ENCODE measurements around the gene NTM.

Gene NTM

GRCh38 chr11:132263241-132263640, 892.8 kb downstream of the NTM start:
- DNase-seq: no peak

GRCh38 chr11:132263875-132264274, 893.5 kb downstream of the NTM start:
- DNase-seq: no peak

DNA sequence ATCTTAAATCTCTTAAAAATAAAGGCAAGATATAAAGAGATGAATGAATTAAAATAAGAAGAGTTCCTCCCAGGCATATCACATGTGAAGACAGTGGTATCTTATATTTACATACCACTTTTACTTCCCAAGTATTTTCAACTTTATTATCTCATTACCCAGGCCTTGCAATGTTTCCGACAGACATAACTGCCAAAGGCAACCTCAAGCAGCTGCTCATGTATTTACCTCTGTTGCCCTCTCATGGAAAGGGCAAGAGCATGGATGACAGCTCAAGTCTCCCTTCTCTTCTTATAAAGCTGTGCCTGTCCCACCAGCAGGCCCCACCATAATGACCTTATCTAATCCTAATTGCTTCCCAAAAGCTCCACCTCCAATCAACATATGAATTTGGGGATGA, 894.2 kb downstream of the NTM start:
- no peak for DNase-seq

- no peak for DNase-seq
These were observed 908.6 kb downstream of the NTM start for GRCh38 chr11:132278801-132279574.

- DNase-seq: no peak
These were observed 913.6 kb downstream of the NTM start for GRCh38 chr11:132284048-132284447.

GRCh38 chr11:132284611-132285010, 914.2 kb downstream of the NTM start:
- DNase-seq: no peak

- DNase-seq: no peak
These were observed 915.2 kb downstream of the NTM start for GRCh38 chr11:132285631-132286030.

GRCh38 chr11:132286106-132286505, 915.7 kb downstream of the NTM start:
- no peak for DNase-seq

DNA sequence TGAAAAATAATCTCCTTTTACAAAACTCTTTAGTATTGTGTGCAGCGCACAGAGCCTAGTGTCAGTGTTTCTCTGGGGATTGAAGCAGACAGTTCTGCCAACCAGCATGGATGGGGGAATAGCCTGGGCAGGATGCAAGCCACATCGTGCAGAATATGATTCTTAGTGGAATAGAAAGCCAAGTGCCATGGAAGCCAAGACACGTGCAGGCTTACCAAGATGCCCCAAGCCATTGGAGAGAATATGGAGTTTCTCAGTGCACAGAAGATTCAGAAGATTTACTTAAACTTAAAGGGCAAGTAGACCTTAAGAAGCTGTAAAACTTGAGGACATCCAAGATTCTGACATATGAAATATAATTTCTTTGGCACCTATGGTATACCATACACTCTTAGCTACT, 917.6 kb downstream of the NTM start:
- DNase-seq: no peak

GRCh38 chr11:132289590-132290256, 919.3 kb downstream of the NTM start:
- DNase-seq: no peak

GRCh38 chr11:132293586-132293985, 923.2 kb downstream of the NTM start:
- DNase-seq: no peak

- no peak for DNase-seq
These were observed 926.7 kb downstream of the NTM start for GRCh38 chr11:132296946-132297610.

DNA sequence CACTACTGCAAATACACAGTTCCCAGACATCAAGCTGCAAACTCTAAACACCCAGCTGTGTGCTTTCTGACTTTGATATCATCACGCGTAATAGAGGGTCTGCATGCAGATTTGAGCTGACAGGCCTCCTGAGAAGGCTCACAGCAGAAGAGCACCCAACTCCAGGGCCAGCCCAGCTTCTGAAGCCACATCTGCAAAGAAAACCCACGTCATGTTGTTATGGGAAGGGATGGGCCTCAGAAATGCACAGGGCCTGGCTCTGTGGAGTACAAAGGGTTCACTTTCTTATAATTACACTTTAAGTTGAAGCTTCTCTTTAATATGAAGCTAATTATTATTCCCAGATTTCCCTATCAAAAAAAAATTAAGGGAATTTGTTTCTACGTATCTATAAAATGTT, 927.9 kb downstream of the NTM start:
- no peak for DNase-seq

- DNase-seq: no peak
These were observed 929.9 kb downstream of the NTM start for GRCh38 chr11:132300283-132300682.

GRCh38 chr11:132301465-132301864, 931.0 kb downstream of the NTM start:
- DNase-seq: no peak

GRCh38 chr11:132301900-132302299, 931.5 kb downstream of the NTM start:
- DNase-seq: no peak

DNA sequence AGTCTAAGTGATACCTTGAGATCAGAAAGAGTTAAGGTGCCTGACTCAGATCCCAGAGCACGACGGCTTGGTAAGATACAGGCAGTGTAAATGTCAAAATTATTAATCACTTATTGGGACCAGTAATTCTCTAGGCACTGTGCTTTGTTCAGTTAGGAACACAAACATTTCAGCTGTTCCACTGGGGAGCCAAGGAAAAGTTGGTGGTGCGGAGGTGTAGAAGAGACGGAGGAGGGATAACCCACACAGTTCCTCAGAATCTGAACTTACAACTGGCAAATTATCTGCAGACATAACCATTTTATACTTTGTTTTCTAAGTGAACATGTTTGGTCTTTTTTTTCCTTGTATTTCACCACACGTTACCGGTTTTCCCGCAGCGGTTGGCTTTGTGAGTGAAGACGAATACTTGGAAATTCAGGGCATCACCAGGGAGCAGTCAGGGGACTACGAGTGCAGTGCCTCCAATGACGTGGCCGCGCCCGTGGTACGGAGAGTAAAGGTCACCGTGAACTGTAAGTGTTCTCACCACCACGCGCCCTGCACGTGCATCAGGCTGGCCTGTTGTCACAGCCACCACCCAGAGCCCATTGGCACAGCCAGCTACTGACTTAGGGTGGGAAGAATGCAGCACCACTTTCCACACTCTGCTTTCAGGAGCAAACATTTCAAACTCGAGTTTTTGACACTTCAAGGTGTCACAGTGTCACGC, 937.0 kb downstream of the NTM start:
- no peak for DNase-seq

- DNase-seq: no peak
These were observed 940.3 kb downstream of the NTM start for GRCh38 chr11:132310390-132311375.

GRCh38 chr11:132311703-132312102, 941.3 kb downstream of the NTM start:
- DNase-seq: no peak

DNA sequence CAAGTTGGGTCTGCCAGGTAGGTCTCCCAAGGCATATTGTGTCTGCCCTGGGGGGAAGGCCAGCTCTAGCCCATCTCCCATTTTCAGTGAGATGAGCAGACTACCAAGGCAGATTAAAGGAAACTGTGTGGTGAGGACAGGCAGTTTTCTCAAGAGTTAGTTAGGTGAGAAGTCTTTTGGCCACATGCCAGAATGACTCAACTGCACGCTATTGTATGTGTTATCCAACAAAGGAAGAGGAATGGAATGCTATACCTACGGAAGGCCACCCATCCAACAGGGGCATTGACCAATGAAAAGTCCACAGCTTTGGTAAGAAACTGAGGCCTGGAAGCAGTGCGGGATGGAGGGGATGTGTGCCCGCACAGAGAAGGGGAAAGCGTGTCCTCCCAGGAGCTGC, 941.7 kb downstream of the NTM start:
- no peak for DNase-seq

DNA sequence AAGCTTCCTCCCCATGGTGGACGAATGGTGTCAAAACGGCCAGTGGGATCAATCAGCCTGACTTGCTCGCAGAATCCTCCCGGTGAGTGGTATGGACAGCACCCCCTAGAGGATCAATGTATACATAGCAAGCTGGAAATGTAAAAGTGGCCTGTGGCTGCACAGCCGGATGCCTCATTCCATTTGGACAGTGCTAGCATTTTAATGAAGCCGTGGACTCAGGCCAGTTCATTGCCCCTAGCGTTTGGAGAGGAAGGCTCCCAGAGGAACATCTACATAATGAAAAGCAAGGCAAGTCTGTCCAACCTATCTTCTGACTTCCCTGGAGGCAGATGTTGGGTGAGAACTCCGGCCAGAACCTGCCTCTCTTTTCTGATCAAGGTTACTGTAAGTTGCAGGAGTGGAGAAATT, 942.3 kb downstream of the NTM start:
- no peak for DNase-seq

- DNase-seq: no peak
These were observed 944.6 kb downstream of the NTM start for GRCh38 chr11:132314911-132315455.

Data from activated effector memory CD4-positive, alpha-beta T cell treated with anti-CD3 and anti-CD28 coated beads, Interleukin-2, amount 50 U/mL, for 16 hours (primary cell).